Endothelial cell of umbilical vein (primary cell): ENCODE results near the gene TBC1D4. TPM values are rescaled to one million over a fixed set of nuclear protein-coding genes. Genes with fewer than 3 reads are reported as not detected.

ENCODE experiments used
- BruUV-seq: library from RNA; stranded (reverse); fragments of 400-500 nt; replicated peaks from 2 replicates; lab custom pipeline; 2021; lab: Mats Ljungman, UMichigan
- CTCF ChIA-PET: fragments of 300-600, 350-600 bp; sonication (Branson Sonifier 250); formaldehyde crosslinking; loops from one replicate; lab custom pipeline; 2021; ENCODE audit warnings: antibody characterized with exemption, inconsistent platforms; lab: Charles Lee
- POLR2A ChIA-PET: fragments of 300-600, 350-600 bp; sonication (Branson Sonifier 250); formaldehyde crosslinking; loops from one replicate; lab custom pipeline; 2021; ENCODE audit warnings: antibody characterized with exemption, inconsistent platforms; lab: Charles Lee
- DNase-seq: peaks from one replicate; pipeline ENCODE4 v3.0.0-alpha.2; 2011; ENCODE audit warnings: low read depth, low spot score
- FAIRE-seq: peaks from 2 replicates; lab custom pipeline; 2011; peaks lifted over from hg19 to GRCh38; lab: Jason Lieb, UNC
- H2AFZ ChIP-seq: 2 replicates; pipeline ENCODE4 v1.6.0; 2012; ENCODE audit warnings: low read depth, low read length, control low read depth, inconsistent platforms
- H3K27ac ChIP-seq: 2 replicates; pipeline ENCODE4 v1.5.1; 2011; ENCODE audit warnings: low read depth, mild to moderate bottlenecking, control low read depth, low read length, moderate library complexity; ENCODE audit not compliant: insufficient read depth
- H3K27me3 ChIP-seq, 2 experiments: 2 replicates each; pipeline versions ENCODE4 v1.6.0 to v1.6.1; 2011; ENCODE audit warnings: low read length in 2 of 2, mixed read lengths in 1 of 2; ENCODE audit not compliant: control insufficient read depth in 2 of 2, insufficient read depth in 2 of 2
- H3K36me3 ChIP-seq, 2 experiments: 2 replicates in 1 of 2; 3 replicates in 1 of 2; pipeline ENCODE4 v1.5.1; 2011; ENCODE audit warnings: low read length in 2 of 2, mild to moderate bottlenecking in 1 of 2, moderate library complexity in 1 of 2; ENCODE audit not compliant: control insufficient read depth in 2 of 2, insufficient read depth in 2 of 2; ENCODE audit errors: extremely low read depth in 1 of 2
- H3K4me1 ChIP-seq: 3 replicates; pipeline ENCODE4 v1.5.1; 2011; ENCODE audit warnings: mild to moderate bottlenecking, low read length; ENCODE audit not compliant: control insufficient read depth, insufficient read depth; ENCODE audit errors: extremely low read depth
- H3K4me2 ChIP-seq: 2 replicates; pipeline ENCODE4 v1.6.1; 2011; ENCODE audit warnings: low read length, control low read depth, mixed read lengths; ENCODE audit not compliant: insufficient read depth
- H3K4me3 ChIP-seq, 3 experiments: fragments of 200-600 bp in 1 of 3; sonication (generic), shearing (Covaris generic) in 1 of 3; replicated peaks in 1 of 3; 2 replicates each; pipeline ENCODE4 v1.5.1; 2011 to 2016; ENCODE audit warnings: control low read depth in 3 of 3, low read length in 3 of 3, mild to moderate bottlenecking in 2 of 3, inconsistent platforms in 1 of 3, low read depth in 1 of 3, moderate library complexity in 1 of 3; ENCODE audit not compliant: insufficient read depth in 1 of 3
- H3K79me2 ChIP-seq: 2 replicates; pipeline ENCODE4 v1.6.0; 2012; ENCODE audit warnings: low read length, inconsistent platforms; ENCODE audit not compliant: control insufficient read depth, insufficient read depth
- H3K9ac ChIP-seq: replicated peaks from 2 replicates; pipeline ENCODE3; 2011; ENCODE audit warnings: low read length, control low read depth; ENCODE audit not compliant: insufficient read depth; ENCODE audit errors: extremely low read depth
- H3K9me1 ChIP-seq: replicated peaks from 3 replicates; pipeline ENCODE4 v1.6.0; 2011; ENCODE audit warnings: mild to moderate bottlenecking, low read length; ENCODE audit not compliant: control insufficient read depth, insufficient read depth; ENCODE audit errors: extremely low read depth
- H3K9me3 ChIP-seq: replicated peaks from 2 replicates; pipeline ENCODE4 v1.5.1; 2012; ENCODE audit warnings: low read length, inconsistent platforms; ENCODE audit not compliant: control insufficient read depth, insufficient read depth
- H4K20me1 ChIP-seq: replicated peaks from 2 replicates; pipeline ENCODE3; 2011; ENCODE audit warnings: mild to moderate bottlenecking, low read length; ENCODE audit not compliant: control insufficient read depth, insufficient read depth; ENCODE audit errors: extremely low read depth
- CTCF ChIP-seq, 2 donors: IDR thresholded peaks; 1 replicate in 1 of 2; 2 replicates in 1 of 2; pipeline ENCODE4 v1.5.1; 2011; ENCODE audit warnings: low read length in 2 of 2, mild to moderate bottlenecking in 2 of 2, moderate library complexity in 2 of 2, control low read depth in 1 of 2, inconsistent platforms in 1 of 2, low read depth in 1 of 2; ENCODE audit not compliant: insufficient read depth in 1 of 2; ENCODE audit errors: extremely low read depth in 1 of 2
- EZH2 ChIP-seq: IDR thresholded peaks from 2 replicates; pipeline ENCODE4 v1.6.1; 2012; ENCODE audit warnings: borderline replicate concordance, low read depth, mild to moderate bottlenecking, moderate library complexity, low read length, inconsistent platforms; ENCODE audit not compliant: severe bottlenecking
- FOS ChIP-seq: IDR thresholded peaks from 2 replicates; pipeline ENCODE4 v1.6.1; 2011; ENCODE audit warnings: mild to moderate bottlenecking, low read length, moderate library complexity, borderline replicate concordance; ENCODE audit not compliant: insufficient read depth
- GATA2 ChIP-seq: IDR thresholded peaks from 2 replicates; pipeline ENCODE4 v1.7.0; 2011; ENCODE audit warnings: low read depth, mild to moderate bottlenecking, moderate library complexity, mixed read lengths, low read length; ENCODE audit not compliant: insufficient read length, insufficient read depth
- JUN ChIP-seq: IDR thresholded peaks from 2 replicates; pipeline ENCODE4 v1.6.1; 2011; ENCODE audit warnings: borderline replicate concordance, low read depth; ENCODE audit not compliant: insufficient read length, insufficient read depth
- MAX ChIP-seq: IDR thresholded peaks from 2 replicates; pipeline ENCODE4 v1.6.1; 2011; ENCODE audit not compliant: insufficient read depth, insufficient read length
- MYC ChIP-seq: IDR thresholded peaks from one replicate; pipeline ENCODE4 v1.6.1; 2011; ENCODE audit warnings: mild to moderate bottlenecking, low read depth, low read length
- POLR2A ChIP-seq: IDR thresholded peaks from 2 replicates; pipeline ENCODE4 v1.6.1; 2012; ENCODE audit warnings: low read depth, mild to moderate bottlenecking, control low read depth, low read length
- POLR2AphosphoS5 ChIP-seq: IDR thresholded peaks from 2 replicates; pipeline ENCODE4 v1.6.1; 2012; ENCODE audit warnings: low read depth, mild to moderate bottlenecking, control low read depth, low read length, moderate library complexity; ENCODE audit not compliant: insufficient read depth
- dilution Hi-C: fragments of 300-500 bp; cut with MboI; formaldehyde crosslinking; loops from one replicate; pipeline ENCODE4 v1.15.0; 2019; ENCODE audit warnings: low sequenced_read_pairs; ENCODE audit not compliant: extremely low pct_ligation_motif_present
- intact Hi-C: fragments of 100-400 bp; cut with micrococcal nuclease; formaldehyde crosslinking; loops from one replicate; pipeline ENCODE4 v1.10.0; 2022
- polyA plus RNA-seq, 4 experiments: library from polyadenylated mRNA; depleted of rRNA in 3 of 4; stranded (reverse) in 3 of 4; unstranded in 1 of 4; fragments of >200 nt; gene quantifications; 2 replicates each; pipeline versions ENCODE4 v1.2.1 to v1.2.3, GENCODE V29; 2011 to 2012; ENCODE audit warnings: missing spikeins in 1 of 4
- total RNA-seq: library from RNA; stranded (reverse); gene quantifications from 2 replicates; pipeline ENCODE4 v1.2.3, GENCODE V29; 2021

Gene TBC1D4
- total and polyA plus RNA-seq, 2 donors (not counting 3 experiments of a cell fraction or from before 2014, with no cell fraction given): 58.3 to 81.0 TPM

- H3K9me3 ChIP-seq: no peaks in the 10 kb centered on the region
- FAIRE-seq (peak; percentile 64), DNase-seq (peak; percentile 78)
- peaks cover 2% of the 10 kb centered on the region for H3K4me1 ChIP-seq
- intact Hi-C loops (loop anchor here (1.0 kb wide), 2 partner anchors 31 to 1222 kb away; no protein-coding TSS in a partner anchor), dilution Hi-C loops (no loop called here)
- H3K27me3 ChIP-seq: no peaks in the 10 kb centered on the region
- H3K4me2 ChIP-seq: no peak overlapping the region
- BruUV-seq: no TSS peak
- peaks cover 2 to 27% of the 10 kb centered on the region in 2 experiments for H3K36me3 ChIP-seq
- no peak overlapping the region for H3K9ac ChIP-seq
- no peaks in the 10 kb centered on the region for H4K20me1 ChIP-seq
- H2AFZ ChIP-seq: no peak overlapping the region
- H3K9me1 ChIP-seq: no peaks in the 10 kb centered on the region
- TF ChIP-seq CTCF (IDR thresholded peaks at IDR 0.05; ENCODE audit: extremely low read depth in 1 of 2, insufficient read depth in 1 of 2, low read depth in 1 of 2, low read length in 2 of 2): peak; percentile 72 to 78
- TF ChIP-seq GATA2: no peak
- H3K79me2 ChIP-seq: peaks cover 53% of the 10 kb centered on the region
- POLR2A ChIA-PET: interaction anchor here (0.9 kb wide), 1 partner anchor 15 kb away, joined by 4 read pairs; no protein-coding TSS in a partner anchor
- CTCF ChIA-PET: interaction anchor here (0.6 to 2.4 kb wide), 11 partner anchors 9 to 152 kb away, joined by 3 to 13 read pairs (median 8); partner anchors contain the start of gene TBC1D4
- H3K4me3 ChIP-seq: no peak overlapping the region
- H3K27ac ChIP-seq: no peak overlapping the region
Observed at GRCh38 chr13:75357576-75358289, 124.2 kb downstream of the TBC1D4 start.

GRCh38 chr13:75356421-75356820 lies 125.5 kb downstream of the TBC1D4 start:
- no peak overlapping the region for H3K4me2 ChIP-seq
- no peaks in the 10 kb centered on the region for H4K20me1 ChIP-seq
- no peak overlapping the region for H2AFZ ChIP-seq
- POLR2A ChIA-PET: no interaction called here
- H3K27ac ChIP-seq: no peak overlapping the region
- H3K9ac ChIP-seq: no peak overlapping the region
- DNase-seq (no peak), FAIRE-seq (no peak)
- CTCF ChIA-PET: interaction anchor here (2.4 kb wide), 1 partner anchor 26 kb away, joined by 11 read pairs; no protein-coding TSS in a partner anchor
- no peaks in the 10 kb centered on the region for H3K27me3 ChIP-seq
- no peak for TF ChIP-seq EZH2
- TF ChIP-seq FOS: no peak
- no peak for TF ChIP-seq POLR2AphosphoS5
- no peak for TF ChIP-seq MAX
- TF ChIP-seq JUN: no peak
- TF ChIP-seq GATA2: no peak
- TF ChIP-seq CTCF (IDR thresholded peaks at IDR 0.05; ENCODE audit: extremely low read depth in 1 of 2, insufficient read depth in 1 of 2, low read depth in 1 of 2, low read length in 2 of 2): no peak
- TF ChIP-seq POLR2A: no peak
- no peak for TF ChIP-seq MYC
- H3K4me1 ChIP-seq: no peaks in the 10 kb centered on the region
- peaks cover 42% of the 10 kb centered on the region for H3K79me2 ChIP-seq
- H3K9me1 ChIP-seq: no peaks in the 10 kb centered on the region
- no peaks in the 10 kb centered on the region for H3K9me3 ChIP-seq
- dilution Hi-C loops: no loop called here
- intact Hi-C loops: no loop called here
- peaks cover 2 to 27% of the 10 kb centered on the region in 2 experiments for H3K36me3 ChIP-seq
- no peak overlapping the region for H3K4me3 ChIP-seq
- no TSS peak for BruUV-seq
